ENCODE measurements around the gene FAM236A.
"Not testable (repeated sequence)": the region's sequence is repeated elsewhere in the genome, so short reads cannot be mapped to it uniquely, and the experiment has no call there.

DNA sequence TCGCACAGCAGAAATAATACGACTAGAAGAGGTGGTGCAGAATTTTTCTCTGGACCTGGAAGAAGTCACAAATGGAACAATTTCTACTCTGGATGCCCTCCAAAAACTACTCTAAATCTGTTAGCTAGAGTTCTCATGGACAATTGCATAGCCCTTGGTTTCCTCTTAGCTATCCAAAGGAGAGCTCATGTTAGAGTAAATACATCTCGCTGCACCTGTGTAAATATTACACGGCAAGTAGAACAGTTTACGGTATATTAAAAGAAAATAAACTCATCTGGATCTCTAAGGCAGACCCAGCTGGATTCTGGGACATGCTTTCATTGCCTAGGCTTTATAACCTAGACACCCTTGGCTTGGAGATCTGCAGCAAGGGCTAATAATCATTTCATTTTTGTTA, 33.9 kb downstream of the FAM236A start:
- TF ChIP-seq POLR2A (IDR thresholded peaks at IDR 0.05; ENCODE audit: low read length); GATA1 (IDR thresholded peaks at IDR 0.05; ENCODE audit: low read depth, low read length): not testable (repeated sequence)

Data from erythroblast (primary cell).